ENCODE results near the gene TCF7L2. TPM values are rescaled to one million over a fixed set of nuclear protein-coding genes. Genes with fewer than 3 reads are reported as not detected.

The TCF7L2 gene
- total and polyA plus RNA-seq, 9 of the 15 experiments (the other 6 are each of a cell fraction or from before 2014, with no cell fraction given), result 0.32 to 2.8 (median 0.92) TPM

- TF ChIP-seq CEBPZ (IDR thresholded peaks at IDR 0.05; ENCODE audit: borderline replicate concordance, low read depth, low read length) (no peak), POLR2B (IDR thresholded peaks at IDR 0.05; ENCODE audit: low read depth, partially characterized antibody) (no peak), SMARCC2 (IDR thresholded peaks at IDR 0.05; ENCODE audit: low read depth) (no peak)
These were observed 92.0 kb downstream of the TCF7L2 start (continued) for GRCh38 chr10:113041841-113042750.

GRCh38 chr10:113042868-113043267, 92.8 kb downstream of the TCF7L2 start:
- FAIRE-seq, result no peak
- CTCF ChIA-PET (ENCODE audit: low intra/inter-chr PET ratio), result no interaction called here
- no peaks in the 10 kb centered on the region for H4K20me1 ChIP-seq (replicated peaks; ENCODE audit: control insufficient read depth, insufficient read depth, low read length)

More at GRCh38 chr10:113042868-113043267, 92.8 kb downstream of the TCF7L2 start:
- ATAC-seq (no peak), DNase-seq (ENCODE audit: extremely low read depth in 1 of 4, low spot score in 3 of 4) (no peak)
- POLR2A ChIA-PET, result no interaction called here
- no peaks in the 10 kb centered on the region for H3K9me3 ChIP-seq (replicated peaks; ENCODE audit: control insufficient read depth, insufficient read depth, low read depth, low read length)
- H3K27ac ChIP-seq (ENCODE audit: extremely low read depth, low read depth, low read length), result no peak overlapping the region
- H3K9me1 ChIP-seq (ENCODE audit: control insufficient read depth, insufficient read depth, low read length), result no peaks in the 10 kb centered on the region
- 28% methylated on average over 7 of the region's 7 CpGs for WGBS (ENCODE audit: insufficient coverage, low coverage, missing lambda C conversion rate)
- no TSS peak for BruUV-seq (replicated peaks)
- H3K79me2 ChIP-seq (ENCODE audit: control insufficient read depth, insufficient read depth, low read length), result no peaks in the 10 kb centered on the region
- intact Hi-C loops (cut with micrococcal nuclease), result no loop called here
- TF ChIP-seq SMARCA5 (IDR thresholded peaks at IDR 0.05) (no peak), ELF2 (CRISPR knock-in tag; IDR thresholded peaks at IDR 0.05) (no peak), ZNF75A (CRISPR knock-in tag; IDR thresholded peaks at IDR 0.05) (no peak), GTF2A2 (tag; IDR thresholded peaks at IDR 0.05) (no peak), ETS2 (tag; IDR thresholded peaks at IDR 0.05; ENCODE audit: borderline replicate concordance, poor library complexity, severe bottlenecking) (no peak), ZNF644 (tag; IDR thresholded peaks at IDR 0.05; ENCODE audit: low read depth) (no peak), PHB2 (IDR thresholded peaks at IDR 0.05; ENCODE audit: low read depth) (no peak)
- H3K4me3 ChIP-seq, result no peak overlapping the region
- no peaks in the 10 kb centered on the region for H3K36me3 ChIP-seq (ENCODE audit: control insufficient read depth, insufficient read depth, low read length)
- H2AFZ ChIP-seq (ENCODE audit: low read depth, low read length), result no peak overlapping the region
- no peaks in the 10 kb centered on the region; a peak in 2 of 5 replicates for H3K27me3 ChIP-seq (ENCODE audit: control insufficient read depth in 2 of 2, insufficient read depth in 2 of 2, low read length in 2 of 2)
- no peak overlapping the region for H3K9ac ChIP-seq (ENCODE audit: insufficient read depth in 1 of 2, low read depth in 2 of 2, low read length in 2 of 2)
- H3K4me1 ChIP-seq (replicated peaks in 1 of 2; ENCODE audit: control insufficient read depth in 2 of 2, insufficient read depth in 2 of 2, low read length in 2 of 2), result no peaks in the 10 kb centered on the region
- in situ Hi-C loops (cut with MboI), result no loop called here
- H3K4me2 ChIP-seq (ENCODE audit: insufficient read depth, low read length), result no peak overlapping the region
